ENCODE measurements around the gene DBN1. TPM values are rescaled to one million over a fixed set of nuclear protein-coding genes. Genes with fewer than 3 reads are reported as not detected.

The DBN1 gene
- total and polyA plus RNA-seq, 3 experiments from 2014 or later: 28.1 to 50.5 (median 47.9) TPM

- H3K36me3 ChIP-seq (ENCODE audit: insufficient read depth, low read length): no peaks in the 10 kb centered on the region
- no peaks in the 10 kb centered on the region for H3K27me3 ChIP-seq (ENCODE audit: insufficient read depth, low read length, poor library complexity, severe bottlenecking)
- ChIA-PET CTCF (interaction anchor here (0.7 to 12.2 kb wide), 13 partner anchors 19 to 189 kb away, joined by 3 to 116 read pairs (median 4); partner anchors contain the start of genes DDX41 and LMAN2), POLR2A (interaction anchor here (0.6 to 1.8 kb wide), 7 partner anchors 9 to 108 kb away, joined by 3 to 15 read pairs (median 5); no protein-coding TSS in a partner anchor)
- H3K9me3 Mint-ChIP-seq: no peaks in the 10 kb centered on the region
- H3K36me3 Mint-ChIP-seq: peaks cover 0 to 7% (median 3%) of the 10 kb centered on the region in 3 donors
- H3K9me3 ChIP-seq (ENCODE audit: low read length): no peaks in the 10 kb centered on the region
- H3K27ac Mint-ChIP-seq: peak within 1 kb of the TSS in 7 of 8 donors; percentile 0 to 91 (median 75)
- peak within 1 kb of the TSS; percentile 81 for H3K4me3 ChIP-seq (ENCODE audit: low read length)
- peak; percentile 89 to 95 (median 90) for DNase-seq
- H3K27ac ChIP-seq (ENCODE audit: low read depth, low read length): peak within 1 kb of the TSS; percentile 69
- peaks cover 22% of the 10 kb centered on the region for H3K4me1 ChIP-seq (ENCODE audit: insufficient read depth, low read length)
- peak within 1 kb of the TSS; percentile 69 to 89 (median 86) for H3K4me3 Mint-ChIP-seq
- H3K4me1 Mint-ChIP-seq: peaks cover 13 to 42% (median 23%) of the 10 kb centered on the region in 3 donors
- peaks cover 0 to 2% of the 10 kb centered on the region in 2 donors for H3K27me3 Mint-ChIP-seq
These were observed 24.0 kb upstream of the DBN1 start, which contains the start of gene PDLIM7 for GRCh38 chr5:177497292-177498012. Gene PDLIM7, minus strand, starts transcription at chr5:177497604. Its CDS starts 1,092 bp downstream, at chr5:177496512.

- Histone ChIP-seq H3K4me3 (ENCODE audit: low read length) (peak overlapping the region; percentile 81), H3K27ac (ENCODE audit: low read depth, low read length) (peak overlapping the region; percentile 69), H3K36me3 (ENCODE audit: insufficient read depth, low read length) (no peaks in the 10 kb centered on the region), H3K9me3 (ENCODE audit: low read length) (no peaks in the 10 kb centered on the region), H3K27me3 (ENCODE audit: insufficient read depth, low read length, poor library complexity, severe bottlenecking) (no peaks in the 10 kb centered on the region), H3K4me1 (ENCODE audit: insufficient read depth, low read length) (peaks cover 22% of the 10 kb centered on the region)
- Mint-ChIP-seq H3K27me3 (peaks cover 0 to 2% of the 10 kb centered on the region in 2 donors), H3K4me3 (peak overlapping the region in 5 of 7 donors; percentile 38 to 89 (median 54)), H3K4me1 (peaks cover 13 to 42% (median 23%) of the 10 kb centered on the region in 3 donors), H3K27ac (no peak overlapping the region), H3K36me3 (peaks cover 0 to 7% (median 4%) of the 10 kb centered on the region in 3 donors), H3K9me3 (no peaks in the 10 kb centered on the region)
- no peak for DNase-seq
- CTCF ChIA-PET: interaction anchor here (0.7 to 12.2 kb wide), 13 partner anchors 20 to 188 kb away, joined by 3 to 116 read pairs (median 4); partner anchors contain the start of genes DDX41 and LMAN2
- POLR2A ChIA-PET: interaction anchor here (0.6 to 1.8 kb wide), 6 partner anchors 8 to 107 kb away, joined by 3 to 15 read pairs (median 5); no protein-coding TSS in a partner anchor
These were observed 23.4 kb upstream of the DBN1 start for GRCh38 chr5:177496727-177497291.

- H3K4me1 ChIP-seq (ENCODE audit: insufficient read depth, low read length): peaks cover 22% of the 10 kb centered on the region
- no peaks in the 10 kb centered on the region for H3K36me3 ChIP-seq (ENCODE audit: insufficient read depth, low read length)
- ChIA-PET CTCF (interaction anchor here (1.4 to 12.2 kb wide), 4 partner anchors 20 to 105 kb away, joined by 3 to 116 read pairs (median 5); no protein-coding TSS in a partner anchor), POLR2A (interaction anchor here (0.9 to 1.8 kb wide), 4 partner anchors 24 to 92 kb away, joined by 3 to 15 read pairs (median 5); no protein-coding TSS in a partner anchor)
- Mint-ChIP-seq H3K27ac (peak overlapping the region in 1 of 8 donors; percentile 6), H3K4me3 (peak overlapping the region; percentile 19 to 80 (median 42)), H3K36me3 (peaks cover 0 to 8% (median 4%) of the 10 kb centered on the region in 3 donors), H3K9me3 (no peaks in the 10 kb centered on the region), H3K27me3 (peaks cover 0 to 2% of the 10 kb centered on the region in 2 donors), H3K4me1 (peaks cover 13 to 42% (median 23%) of the 10 kb centered on the region in 3 donors)
- H3K27ac ChIP-seq (ENCODE audit: low read depth, low read length): peak overlapping the region; percentile 69
- DNase-seq: no peak
- H3K4me3 ChIP-seq (ENCODE audit: low read length): no peak overlapping the region
- H3K27me3 ChIP-seq (ENCODE audit: insufficient read depth, low read length, poor library complexity, severe bottlenecking): no peaks in the 10 kb centered on the region
- H3K9me3 ChIP-seq (ENCODE audit: low read length): no peaks in the 10 kb centered on the region
These were observed 22.8 kb upstream of the DBN1 start for GRCh38 chr5:177496070-177496726.

GRCh38 chr5:177495243-177496060 is 22.0 kb upstream of the DBN1 start:
- Mint-ChIP-seq H3K27me3 (peaks cover 0 to 2% of the 10 kb centered on the region in 2 donors), H3K4me3 (peak overlapping the region in 6 of 7 donors; percentile 19 to 80 (median 38)), H3K36me3 (peaks cover 0 to 14% (median 4%) of the 10 kb centered on the region in 3 donors), H3K9me3 (no peaks in the 10 kb centered on the region), H3K27ac (no peak overlapping the region), H3K4me1 (peaks cover 8 to 39% (median 19%) of the 10 kb centered on the region in 3 donors)
- Histone ChIP-seq H3K27me3 (ENCODE audit: insufficient read depth, low read length, poor library complexity, severe bottlenecking) (no peaks in the 10 kb centered on the region), H3K9me3 (ENCODE audit: low read length) (no peaks in the 10 kb centered on the region), H3K4me1 (ENCODE audit: insufficient read depth, low read length) (peaks cover 15% of the 10 kb centered on the region), H3K36me3 (ENCODE audit: insufficient read depth, low read length) (no peaks in the 10 kb centered on the region), H3K4me3 (ENCODE audit: low read length) (no peak overlapping the region), H3K27ac (ENCODE audit: low read depth, low read length) (peak overlapping the region; percentile 69)
- ChIA-PET POLR2A (interaction anchor here (0.9 to 1.2 kb wide), 2 partner anchors 24 to 41 kb away, joined by 3 to 5 read pairs; no protein-coding TSS in a partner anchor), CTCF (interaction anchor here (1.4 to 12.2 kb wide), 5 partner anchors 19 to 178 kb away, joined by 3 to 116 read pairs (median 5); no protein-coding TSS in a partner anchor)
- no peak for DNase-seq

- peak overlapping the region in 1 of 7 donors; percentile 56 for H3K4me3 Mint-ChIP-seq
- Histone ChIP-seq H3K4me3 (ENCODE audit: low read length) (no peak overlapping the region), H3K4me1 (ENCODE audit: insufficient read depth, low read length) (peaks cover 15% of the 10 kb centered on the region), H3K9me3 (ENCODE audit: low read length) (no peaks in the 10 kb centered on the region), H3K27ac (ENCODE audit: low read depth, low read length) (peak overlapping the region; percentile 69), H3K27me3 (ENCODE audit: insufficient read depth, low read length, poor library complexity, severe bottlenecking) (no peaks in the 10 kb centered on the region), H3K36me3 (ENCODE audit: insufficient read depth, low read length) (no peaks in the 10 kb centered on the region)
- peaks cover 0 to 17% (median 4%) of the 10 kb centered on the region in 3 donors for H3K36me3 Mint-ChIP-seq
- H3K27me3 Mint-ChIP-seq: peaks cover 0 to 2% of the 10 kb centered on the region in 2 donors
- ChIA-PET POLR2A (interaction anchor here (0.9 to 1.2 kb wide), 2 partner anchors 23 to 40 kb away, joined by 3 to 5 read pairs; no protein-coding TSS in a partner anchor), CTCF (interaction anchor here (0.8 to 12.2 kb wide), 5 partner anchors 10 to 177 kb away, joined by 3 to 116 read pairs (median 5); no protein-coding TSS in a partner anchor)
- peak overlapping the region in 3 of 8 donors; percentile 11 to 57 (median 15) for H3K27ac Mint-ChIP-seq
- peaks cover 8 to 39% (median 16%) of the 10 kb centered on the region in 3 donors for H3K4me1 Mint-ChIP-seq
- no peak for DNase-seq
- no peaks in the 10 kb centered on the region for H3K9me3 Mint-ChIP-seq
These were observed 21.1 kb upstream of the DBN1 start for GRCh38 chr5:177494346-177495195.

- H3K9me3 Mint-ChIP-seq: no peaks in the 10 kb centered on the region
- peak overlapping the region in 1 of 7 donors; percentile 48 for H3K4me3 Mint-ChIP-seq
- Histone ChIP-seq H3K4me1 (ENCODE audit: insufficient read depth, low read length) (peaks cover 14% of the 10 kb centered on the region), H3K36me3 (ENCODE audit: insufficient read depth, low read length) (no peaks in the 10 kb centered on the region), H3K27ac (ENCODE audit: low read depth, low read length) (peak overlapping the region; percentile 32), H3K9me3 (ENCODE audit: low read length) (no peaks in the 10 kb centered on the region), H3K27me3 (ENCODE audit: insufficient read depth, low read length, poor library complexity, severe bottlenecking) (no peaks in the 10 kb centered on the region), H3K4me3 (ENCODE audit: low read length) (no peak overlapping the region)
- H3K4me1 Mint-ChIP-seq: peaks cover 7 to 39% (median 14%) of the 10 kb centered on the region in 3 donors
- H3K36me3 Mint-ChIP-seq: peaks cover 0 to 17% (median 4%) of the 10 kb centered on the region in 3 donors
- ChIA-PET POLR2A (no interaction called here), CTCF (interaction anchor here (0.6 to 2.1 kb wide), 7 partner anchors 8 to 462 kb away, joined by 3 to 16 read pairs (median 4); no protein-coding TSS in a partner anchor)
- no peak for DNase-seq
- peak overlapping the region in 3 of 8 donors; percentile 8 to 15 (median 11) for H3K27ac Mint-ChIP-seq
- peaks cover 0 to 2% of the 10 kb centered on the region in 2 donors for H3K27me3 Mint-ChIP-seq
These were observed 20.4 kb upstream of the DBN1 start for GRCh38 chr5:177493795-177494345.

Data from CD8-positive, alpha-beta memory T cell (primary cell).